GM18498 (cell line): ENCODE measurements around the gene LCK.

Source experiments
- ATAC-seq: cut with Tn5 transposase; IDR thresholded peaks from one replicate; pipeline ENCODE4 v1.9.1; 2021; ENCODE audit warnings: mild to moderate bottlenecking, moderate library complexity; ENCODE audit not compliant: unreplicated experiment

The LCK gene

GRCh38 chr1:32311709-32312393 is 60.8 kb downstream of the LCK start:
- ATAC-seq, result no peak

- ATAC-seq, result peak; percentile 9
These were observed 65.8 kb downstream of the LCK start for GRCh38 chr1:32316903-32317277.

GRCh38 chr1:32318127-32318869 is 67.2 kb downstream of the LCK start:
- no peak for ATAC-seq

- no peak for ATAC-seq
These were observed 70.7 kb downstream of the LCK start for GRCh38 chr1:32321712-32322291.

- no peak for ATAC-seq
These were observed 76.1 kb downstream of the LCK start for GRCh38 chr1:32327204-32327603.

- no peak for ATAC-seq
These were observed 78.9 kb downstream of the LCK start for GRCh38 chr1:32329931-32330466.

GRCh38 chr1:32330558-32331151 is 79.6 kb downstream of the LCK start:
- ATAC-seq, result no peak

- ATAC-seq, result no peak
These were observed 80.5 kb downstream of the LCK start for GRCh38 chr1:32331549-32331948.

- no peak for ATAC-seq
These were observed 81.4 kb downstream of the LCK start for GRCh38 chr1:32332290-32333079.

GRCh38 chr1:32333251-32333963 is 82.3 kb downstream of the LCK start:
- ATAC-seq, result no peak

GRCh38 chr1:32334274-32334861 is 83.3 kb downstream of the LCK start:
- ATAC-seq, result no peak

GRCh38 chr1:32334864-32335534 is 83.9 kb downstream of the LCK start:
- peak; percentile 19 for ATAC-seq

- ATAC-seq, result peak; percentile 15
These were observed 84.4 kb downstream of the LCK start for GRCh38 chr1:32335535-32335789.
